Endothelial cell of umbilical vein (primary cell): Measurements from ENCODE around the gene MPG. TPM values are rescaled to one million over a fixed set of nuclear protein-coding genes. Genes with fewer than 3 reads are reported as not detected.

Experiments
- BruUV-seq: library from RNA; stranded (reverse); fragments of 400-500 nt; replicated peaks from 2 replicates; lab custom pipeline; 2021; lab: Mats Ljungman, UMichigan
- CTCF ChIA-PET: fragments of 300-600, 350-600 bp; sonication (Branson Sonifier 250); formaldehyde crosslinking; loops from one replicate; lab custom pipeline; 2021; ENCODE audit warnings: antibody characterized with exemption, inconsistent platforms; lab: Charles Lee
- POLR2A ChIA-PET: fragments of 300-600, 350-600 bp; sonication (Branson Sonifier 250); formaldehyde crosslinking; loops from one replicate; lab custom pipeline; 2021; ENCODE audit warnings: antibody characterized with exemption, inconsistent platforms; lab: Charles Lee
- DNase-seq: peaks from one replicate; pipeline ENCODE4 v3.0.0-alpha.2; 2011; ENCODE audit warnings: low read depth, low spot score
- FAIRE-seq: peaks from 2 replicates; lab custom pipeline; 2011; peaks lifted over from hg19 to GRCh38; lab: Jason Lieb, UNC
- H2AFZ ChIP-seq: 2 replicates; pipeline ENCODE4 v1.6.0; 2012; ENCODE audit warnings: low read depth, low read length, control low read depth, inconsistent platforms
- H3K27ac ChIP-seq: 2 replicates; pipeline ENCODE4 v1.5.1; 2011; ENCODE audit warnings: low read depth, mild to moderate bottlenecking, control low read depth, low read length, moderate library complexity; ENCODE audit not compliant: insufficient read depth
- H3K27me3 ChIP-seq, 2 experiments: 2 replicates each; pipeline versions ENCODE4 v1.6.0 to v1.6.1; 2011; ENCODE audit warnings: low read length in 2 of 2, mixed read lengths in 1 of 2; ENCODE audit not compliant: control insufficient read depth in 2 of 2, insufficient read depth in 2 of 2
- H3K36me3 ChIP-seq, 2 experiments: 2 replicates in 1 of 2; 3 replicates in 1 of 2; pipeline ENCODE4 v1.5.1; 2011; ENCODE audit warnings: low read length in 2 of 2, mild to moderate bottlenecking in 1 of 2, moderate library complexity in 1 of 2; ENCODE audit not compliant: control insufficient read depth in 2 of 2, insufficient read depth in 2 of 2; ENCODE audit errors: extremely low read depth in 1 of 2
- H3K4me1 ChIP-seq: 3 replicates; pipeline ENCODE4 v1.5.1; 2011; ENCODE audit warnings: mild to moderate bottlenecking, low read length; ENCODE audit not compliant: control insufficient read depth, insufficient read depth; ENCODE audit errors: extremely low read depth
- H3K4me2 ChIP-seq: 2 replicates; pipeline ENCODE4 v1.6.1; 2011; ENCODE audit warnings: low read length, control low read depth, mixed read lengths; ENCODE audit not compliant: insufficient read depth
- H3K4me3 ChIP-seq, 3 experiments: fragments of 200-600 bp in 1 of 3; sonication (generic), shearing (Covaris generic) in 1 of 3; replicated peaks in 1 of 3; 2 replicates each; pipeline ENCODE4 v1.5.1; 2011 to 2016; ENCODE audit warnings: control low read depth in 3 of 3, low read length in 3 of 3, mild to moderate bottlenecking in 2 of 3, inconsistent platforms in 1 of 3, low read depth in 1 of 3, moderate library complexity in 1 of 3; ENCODE audit not compliant: insufficient read depth in 1 of 3
- H3K79me2 ChIP-seq: 2 replicates; pipeline ENCODE4 v1.6.0; 2012; ENCODE audit warnings: low read length, inconsistent platforms; ENCODE audit not compliant: control insufficient read depth, insufficient read depth
- H3K9ac ChIP-seq: replicated peaks from 2 replicates; pipeline ENCODE3; 2011; ENCODE audit warnings: low read length, control low read depth; ENCODE audit not compliant: insufficient read depth; ENCODE audit errors: extremely low read depth
- H3K9me1 ChIP-seq: replicated peaks from 3 replicates; pipeline ENCODE4 v1.6.0; 2011; ENCODE audit warnings: mild to moderate bottlenecking, low read length; ENCODE audit not compliant: control insufficient read depth, insufficient read depth; ENCODE audit errors: extremely low read depth
- H3K9me3 ChIP-seq: replicated peaks from 2 replicates; pipeline ENCODE4 v1.5.1; 2012; ENCODE audit warnings: low read length, inconsistent platforms; ENCODE audit not compliant: control insufficient read depth, insufficient read depth
- H4K20me1 ChIP-seq: replicated peaks from 2 replicates; pipeline ENCODE3; 2011; ENCODE audit warnings: mild to moderate bottlenecking, low read length; ENCODE audit not compliant: control insufficient read depth, insufficient read depth; ENCODE audit errors: extremely low read depth
- EZH2 ChIP-seq: IDR thresholded peaks from 2 replicates; pipeline ENCODE4 v1.6.1; 2012; ENCODE audit warnings: borderline replicate concordance, low read depth, mild to moderate bottlenecking, moderate library complexity, low read length, inconsistent platforms; ENCODE audit not compliant: severe bottlenecking
- FOS ChIP-seq: IDR thresholded peaks from 2 replicates; pipeline ENCODE4 v1.6.1; 2011; ENCODE audit warnings: mild to moderate bottlenecking, low read length, moderate library complexity, borderline replicate concordance; ENCODE audit not compliant: insufficient read depth
- GATA2 ChIP-seq: IDR thresholded peaks from 2 replicates; pipeline ENCODE4 v1.7.0; 2011; ENCODE audit warnings: low read depth, mild to moderate bottlenecking, moderate library complexity, mixed read lengths, low read length; ENCODE audit not compliant: insufficient read length, insufficient read depth
- JUN ChIP-seq: IDR thresholded peaks from 2 replicates; pipeline ENCODE4 v1.6.1; 2011; ENCODE audit warnings: borderline replicate concordance, low read depth; ENCODE audit not compliant: insufficient read length, insufficient read depth
- MAX ChIP-seq: IDR thresholded peaks from 2 replicates; pipeline ENCODE4 v1.6.1; 2011; ENCODE audit not compliant: insufficient read depth, insufficient read length
- MYC ChIP-seq: IDR thresholded peaks from one replicate; pipeline ENCODE4 v1.6.1; 2011; ENCODE audit warnings: mild to moderate bottlenecking, low read depth, low read length
- POLR2A ChIP-seq: IDR thresholded peaks from 2 replicates; pipeline ENCODE4 v1.6.1; 2012; ENCODE audit warnings: low read depth, mild to moderate bottlenecking, control low read depth, low read length
- POLR2AphosphoS5 ChIP-seq: IDR thresholded peaks from 2 replicates; pipeline ENCODE4 v1.6.1; 2012; ENCODE audit warnings: low read depth, mild to moderate bottlenecking, control low read depth, low read length, moderate library complexity; ENCODE audit not compliant: insufficient read depth
- dilution Hi-C: fragments of 300-500 bp; cut with MboI; formaldehyde crosslinking; loops from one replicate; pipeline ENCODE4 v1.15.0; 2019; ENCODE audit warnings: low sequenced_read_pairs; ENCODE audit not compliant: extremely low pct_ligation_motif_present
- intact Hi-C: fragments of 100-400 bp; cut with micrococcal nuclease; formaldehyde crosslinking; loops from one replicate; pipeline ENCODE4 v1.10.0; 2022
- polyA plus RNA-seq, 4 experiments: library from polyadenylated mRNA; depleted of rRNA in 3 of 4; stranded (reverse) in 3 of 4; unstranded in 1 of 4; fragments of >200 nt; gene quantifications; 2 replicates each; pipeline versions ENCODE4 v1.2.1 to v1.2.3, GENCODE V29; 2011 to 2012; ENCODE audit warnings: missing spikeins in 1 of 4
- total RNA-seq: library from RNA; stranded (reverse); gene quantifications from 2 replicates; pipeline ENCODE4 v1.2.3, GENCODE V29; 2021
- TF ChIP-seq, protein P1 (sequence below), 2 donors: IDR thresholded peaks; 1 replicate in 1 of 2; 2 replicates in 1 of 2; pipeline ENCODE4 v1.5.1; 2011; ENCODE audit warnings: low read length in 2 of 2, mild to moderate bottlenecking in 2 of 2, moderate library complexity in 2 of 2, control low read depth in 1 of 2, inconsistent platforms in 1 of 2, low read depth in 1 of 2; ENCODE audit not compliant: insufficient read depth in 1 of 2; ENCODE audit errors: extremely low read depth in 1 of 2

MPG gene
- total and polyA plus RNA-seq, 2 donors (not counting 3 experiments of a cell fraction or from before 2014, with no cell fraction given), result 70.5 to 140 TPM

DNA sequence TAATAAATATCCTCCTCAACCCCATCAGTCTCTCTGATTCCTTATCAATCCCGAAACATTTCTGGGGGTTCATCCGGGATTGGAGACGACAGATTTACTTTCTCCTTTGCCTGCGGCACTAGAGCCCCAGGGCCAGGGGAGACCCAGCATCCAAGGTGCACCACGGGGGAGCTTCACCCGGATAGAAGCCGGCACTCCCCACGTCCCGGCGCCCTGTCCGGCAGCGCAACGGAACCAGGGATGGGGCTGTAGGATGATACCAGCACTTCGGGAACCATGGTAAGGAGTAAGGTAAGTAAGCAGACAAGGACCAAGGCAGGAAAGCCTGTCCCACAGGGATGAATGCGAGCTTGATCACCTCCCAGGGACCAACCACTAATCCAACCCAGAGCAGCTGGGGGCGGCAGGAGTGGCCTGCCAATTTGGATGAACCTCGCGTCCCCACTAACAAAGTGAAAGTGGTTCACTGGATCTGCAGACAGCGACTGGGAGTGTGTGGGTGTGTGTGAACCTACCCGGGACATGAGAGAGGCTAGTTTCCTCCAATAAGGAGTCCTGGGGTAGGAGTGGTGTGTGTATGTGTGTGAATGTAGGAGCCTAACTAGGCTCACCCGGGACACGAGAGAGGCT lies 36.5 kb upstream of the MPG start:
- FAIRE-seq, result no peak
- no peaks in the 10 kb centered on the region for H3K27me3 ChIP-seq
- H3K9me3 ChIP-seq, result no peaks in the 10 kb centered on the region
- H3K79me2 ChIP-seq, result no peaks in the 10 kb centered on the region
- no peak overlapping the region for H3K27ac ChIP-seq
- no peaks in the 10 kb centered on the region for H3K4me1 ChIP-seq
- POLR2A ChIA-PET, result no interaction called here
- H4K20me1 ChIP-seq, result no peaks in the 10 kb centered on the region
- H2AFZ ChIP-seq, result no peak overlapping the region
- H3K36me3 ChIP-seq, result peaks cover 3 to 4% of the 10 kb centered on the region in 2 experiments
- dilution Hi-C loops (no loop called here), intact Hi-C loops (no loop called here)
- DNase-seq, result no peak
- no peaks in the 10 kb centered on the region for H3K9me1 ChIP-seq
- H3K4me2 ChIP-seq, result no peak overlapping the region
- CTCF ChIA-PET, result interaction anchor here (1.3 kb wide), 1 partner anchor 12 kb away, joined by 3 read pairs; the partner anchor contains the start of gene POLR3K
- no TSS peak for BruUV-seq
- TF ChIP-seq EZH2 (no peak), POLR2A (no peak), GATA2 (no peak), JUN (no peak), POLR2AphosphoS5 (no peak), MYC (no peak), FOS (no peak), MAX (no peak)
- TF ChIP-seq, protein P1, sequence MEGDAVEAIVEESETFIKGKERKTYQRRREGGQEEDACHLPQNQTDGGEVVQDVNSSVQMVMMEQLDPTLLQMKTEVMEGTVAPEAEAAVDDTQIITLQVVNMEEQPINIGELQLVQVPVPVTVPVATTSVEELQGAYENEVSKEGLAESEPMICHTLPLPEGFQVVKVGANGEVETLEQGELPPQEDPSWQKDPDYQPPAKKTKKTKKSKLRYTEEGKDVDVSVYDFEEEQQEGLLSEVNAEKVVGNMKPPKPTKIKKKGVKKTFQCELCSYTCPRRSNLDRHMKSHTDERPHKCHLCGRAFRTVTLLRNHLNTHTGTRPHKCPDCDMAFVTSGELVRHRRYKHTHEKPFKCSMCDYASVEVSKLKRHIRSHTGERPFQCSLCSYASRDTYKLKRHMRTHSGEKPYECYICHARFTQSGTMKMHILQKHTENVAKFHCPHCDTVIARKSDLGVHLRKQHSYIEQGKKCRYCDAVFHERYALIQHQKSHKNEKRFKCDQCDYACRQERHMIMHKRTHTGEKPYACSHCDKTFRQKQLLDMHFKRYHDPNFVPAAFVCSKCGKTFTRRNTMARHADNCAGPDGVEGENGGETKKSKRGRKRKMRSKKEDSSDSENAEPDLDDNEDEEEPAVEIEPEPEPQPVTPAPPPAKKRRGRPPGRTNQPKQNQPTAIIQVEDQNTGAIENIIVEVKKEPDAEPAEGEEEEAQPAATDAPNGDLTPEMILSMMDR (IDR thresholded peaks at IDR 0.05; ENCODE audit: extremely low read depth in 1 of 2, insufficient read depth in 1 of 2, low read depth in 1 of 2, low read length in 2 of 2), result no peak
- H3K9ac ChIP-seq, result no peak overlapping the region
- H3K4me3 ChIP-seq, result no peak overlapping the region
